ENCODE data around the gene HHEX. TPM values are rescaled to one million over a fixed set of nuclear protein-coding genes. Genes with fewer than 3 reads are reported as not detected.
A peak's percentile ranks its signal among the peaks of the same experiment; 100 is the strongest.

Gene HHEX
- total and polyA plus RNA-seq, 2 of the 8 experiments (the other 6 are each of a cell fraction or from before 2014, with no cell fraction given): 0.56 to 1.5 TPM

- TF ChIP-seq RBBP5 (IDR thresholded peaks at IDR 0.05; ENCODE audit: borderline replicate concordance, low read depth, low read length) (no peak), RXRA (IDR thresholded peaks at IDR 0.05; ENCODE audit: insufficient read depth, low read depth, low read length) (no peak), ASH2L (IDR thresholded peaks at IDR 0.05; ENCODE audit: low read length) (peak; percentile 73), MAX (IDR thresholded peaks at IDR 0.05) (peak; percentile 58), SUZ12 (IDR thresholded peaks at IDR 0.05; ENCODE audit: low read length) (peak; percentile 41; the same call in 1 of the 2 replicates)
These were observed 6.2 kb downstream of the HHEX start (continued) for GRCh38 chr10:92695679-92696605.

Data from H1 (cell line).